ENCODE results near the gene EIF3A.

- TF ChIP-seq CTCF (IDR thresholded peaks at IDR 0.05) (no peak), POLR2A (IDR thresholded peaks at IDR 0.05) (no peak)
Observed at GRCh38 chr10:119120875-119121274, 40.3 kb upstream of the EIF3A start.
